Endothelial cell of umbilical vein (primary cell): ENCODE results near the gene DOCK1. TPM values are rescaled to one million over a fixed set of nuclear protein-coding genes. Genes with fewer than 3 reads are reported as not detected.

ENCODE experiments used
- BruUV-seq: library from RNA; stranded (reverse); fragments of 400-500 nt; replicated peaks from 2 replicates; lab custom pipeline; 2021; lab: Mats Ljungman, UMichigan
- CTCF ChIA-PET: fragments of 300-600, 350-600 bp; sonication (Branson Sonifier 250); formaldehyde crosslinking; loops from one replicate; lab custom pipeline; 2021; ENCODE audit warnings: antibody characterized with exemption, inconsistent platforms; lab: Charles Lee
- POLR2A ChIA-PET: fragments of 300-600, 350-600 bp; sonication (Branson Sonifier 250); formaldehyde crosslinking; loops from one replicate; lab custom pipeline; 2021; ENCODE audit warnings: antibody characterized with exemption, inconsistent platforms; lab: Charles Lee
- DNase-seq: peaks from one replicate; pipeline ENCODE4 v3.0.0-alpha.2; 2011; ENCODE audit warnings: low read depth, low spot score
- FAIRE-seq: peaks from 2 replicates; lab custom pipeline; 2011; peaks lifted over from hg19 to GRCh38; lab: Jason Lieb, UNC
- H2AFZ ChIP-seq: 2 replicates; pipeline ENCODE4 v1.6.0; 2012; ENCODE audit warnings: low read depth, low read length, control low read depth, inconsistent platforms
- H3K27ac ChIP-seq: 2 replicates; pipeline ENCODE4 v1.5.1; 2011; ENCODE audit warnings: low read depth, mild to moderate bottlenecking, control low read depth, low read length, moderate library complexity; ENCODE audit not compliant: insufficient read depth
- H3K27me3 ChIP-seq, 2 experiments: 2 replicates each; pipeline versions ENCODE4 v1.6.0 to v1.6.1; 2011; ENCODE audit warnings: low read length in 2 of 2, mixed read lengths in 1 of 2; ENCODE audit not compliant: control insufficient read depth in 2 of 2, insufficient read depth in 2 of 2
- H3K36me3 ChIP-seq, 2 experiments: 2 replicates in 1 of 2; 3 replicates in 1 of 2; pipeline ENCODE4 v1.5.1; 2011; ENCODE audit warnings: low read length in 2 of 2, mild to moderate bottlenecking in 1 of 2, moderate library complexity in 1 of 2; ENCODE audit not compliant: control insufficient read depth in 2 of 2, insufficient read depth in 2 of 2; ENCODE audit errors: extremely low read depth in 1 of 2
- H3K4me1 ChIP-seq: 3 replicates; pipeline ENCODE4 v1.5.1; 2011; ENCODE audit warnings: mild to moderate bottlenecking, low read length; ENCODE audit not compliant: control insufficient read depth, insufficient read depth; ENCODE audit errors: extremely low read depth
- H3K4me2 ChIP-seq: 2 replicates; pipeline ENCODE4 v1.6.1; 2011; ENCODE audit warnings: low read length, control low read depth, mixed read lengths; ENCODE audit not compliant: insufficient read depth
- H3K4me3 ChIP-seq, 3 experiments: fragments of 200-600 bp in 1 of 3; sonication (generic), shearing (Covaris generic) in 1 of 3; replicated peaks in 1 of 3; 2 replicates each; pipeline ENCODE4 v1.5.1; 2011 to 2016; ENCODE audit warnings: control low read depth in 3 of 3, low read length in 3 of 3, mild to moderate bottlenecking in 2 of 3, inconsistent platforms in 1 of 3, low read depth in 1 of 3, moderate library complexity in 1 of 3; ENCODE audit not compliant: insufficient read depth in 1 of 3
- H3K79me2 ChIP-seq: 2 replicates; pipeline ENCODE4 v1.6.0; 2012; ENCODE audit warnings: low read length, inconsistent platforms; ENCODE audit not compliant: control insufficient read depth, insufficient read depth
- H3K9ac ChIP-seq: replicated peaks from 2 replicates; pipeline ENCODE3; 2011; ENCODE audit warnings: low read length, control low read depth; ENCODE audit not compliant: insufficient read depth; ENCODE audit errors: extremely low read depth
- H3K9me1 ChIP-seq: replicated peaks from 3 replicates; pipeline ENCODE4 v1.6.0; 2011; ENCODE audit warnings: mild to moderate bottlenecking, low read length; ENCODE audit not compliant: control insufficient read depth, insufficient read depth; ENCODE audit errors: extremely low read depth
- H3K9me3 ChIP-seq: replicated peaks from 2 replicates; pipeline ENCODE4 v1.5.1; 2012; ENCODE audit warnings: low read length, inconsistent platforms; ENCODE audit not compliant: control insufficient read depth, insufficient read depth
- H4K20me1 ChIP-seq: replicated peaks from 2 replicates; pipeline ENCODE3; 2011; ENCODE audit warnings: mild to moderate bottlenecking, low read length; ENCODE audit not compliant: control insufficient read depth, insufficient read depth; ENCODE audit errors: extremely low read depth
- CTCF ChIP-seq, 2 donors: IDR thresholded peaks; 1 replicate in 1 of 2; 2 replicates in 1 of 2; pipeline ENCODE4 v1.5.1; 2011; ENCODE audit warnings: low read length in 2 of 2, mild to moderate bottlenecking in 2 of 2, moderate library complexity in 2 of 2, control low read depth in 1 of 2, inconsistent platforms in 1 of 2, low read depth in 1 of 2; ENCODE audit not compliant: insufficient read depth in 1 of 2; ENCODE audit errors: extremely low read depth in 1 of 2
- EZH2 ChIP-seq: IDR thresholded peaks from 2 replicates; pipeline ENCODE4 v1.6.1; 2012; ENCODE audit warnings: borderline replicate concordance, low read depth, mild to moderate bottlenecking, moderate library complexity, low read length, inconsistent platforms; ENCODE audit not compliant: severe bottlenecking
- FOS ChIP-seq: IDR thresholded peaks from 2 replicates; pipeline ENCODE4 v1.6.1; 2011; ENCODE audit warnings: mild to moderate bottlenecking, low read length, moderate library complexity, borderline replicate concordance; ENCODE audit not compliant: insufficient read depth
- GATA2 ChIP-seq: IDR thresholded peaks from 2 replicates; pipeline ENCODE4 v1.7.0; 2011; ENCODE audit warnings: low read depth, mild to moderate bottlenecking, moderate library complexity, mixed read lengths, low read length; ENCODE audit not compliant: insufficient read length, insufficient read depth
- MAX ChIP-seq: IDR thresholded peaks from 2 replicates; pipeline ENCODE4 v1.6.1; 2011; ENCODE audit not compliant: insufficient read depth, insufficient read length
- MYC ChIP-seq: IDR thresholded peaks from one replicate; pipeline ENCODE4 v1.6.1; 2011; ENCODE audit warnings: mild to moderate bottlenecking, low read depth, low read length
- POLR2A ChIP-seq: IDR thresholded peaks from 2 replicates; pipeline ENCODE4 v1.6.1; 2012; ENCODE audit warnings: low read depth, mild to moderate bottlenecking, control low read depth, low read length
- POLR2AphosphoS5 ChIP-seq: IDR thresholded peaks from 2 replicates; pipeline ENCODE4 v1.6.1; 2012; ENCODE audit warnings: low read depth, mild to moderate bottlenecking, control low read depth, low read length, moderate library complexity; ENCODE audit not compliant: insufficient read depth
- dilution Hi-C: fragments of 300-500 bp; cut with MboI; formaldehyde crosslinking; loops from one replicate; pipeline ENCODE4 v1.15.0; 2019; ENCODE audit warnings: low sequenced_read_pairs; ENCODE audit not compliant: extremely low pct_ligation_motif_present
- intact Hi-C: fragments of 100-400 bp; cut with micrococcal nuclease; formaldehyde crosslinking; loops from one replicate; pipeline ENCODE4 v1.10.0; 2022
- polyA plus RNA-seq, 4 experiments: library from polyadenylated mRNA; depleted of rRNA in 3 of 4; stranded (reverse) in 3 of 4; unstranded in 1 of 4; fragments of >200 nt; gene quantifications; 2 replicates each; pipeline versions ENCODE4 v1.2.1 to v1.2.3, GENCODE V29; 2011 to 2012; ENCODE audit warnings: missing spikeins in 1 of 4
- total RNA-seq: library from RNA; stranded (reverse); gene quantifications from 2 replicates; pipeline ENCODE4 v1.2.3, GENCODE V29; 2021

DOCK1 gene
- total and polyA plus RNA-seq, 2 donors (not counting 3 experiments of a cell fraction or from before 2014, with no cell fraction given): 22.5 to 83.1 TPM

DNA sequence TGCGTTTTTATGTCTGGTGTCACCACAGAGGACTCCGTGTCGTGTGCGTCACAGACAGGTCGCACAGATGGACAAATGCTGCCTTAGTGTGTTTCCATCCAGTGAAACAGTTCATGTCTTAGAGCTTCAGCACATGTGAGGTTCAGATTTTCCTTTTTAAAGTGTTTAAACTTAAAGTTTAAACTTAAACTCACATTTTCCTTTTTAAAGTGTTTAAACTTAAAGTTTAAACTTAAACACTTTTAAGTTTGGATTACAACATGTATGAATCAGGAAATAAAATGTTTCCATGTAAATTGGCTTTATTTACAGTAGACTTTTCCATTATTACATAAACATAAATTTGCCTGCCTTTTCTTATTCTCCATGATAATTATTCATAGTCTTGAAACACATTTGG, 223.9 kb downstream of the DOCK1 start:
- FAIRE-seq (no peak), DNase-seq (no peak)
- H3K4me1 ChIP-seq: no peaks in the 10 kb centered on the region
- BruUV-seq: no TSS peak
- no peaks in the 10 kb centered on the region for H3K9me3 ChIP-seq
- intact Hi-C loops (no loop called here), dilution Hi-C loops (no loop called here)
- H3K4me2 ChIP-seq: no peak overlapping the region
- no peak overlapping the region for H3K4me3 ChIP-seq
- no peak overlapping the region for H2AFZ ChIP-seq
- TF ChIP-seq POLR2AphosphoS5: no peak
- TF ChIP-seq MYC: no peak
- no peak for TF ChIP-seq MAX
- TF ChIP-seq EZH2: no peak
- TF ChIP-seq CTCF (IDR thresholded peaks at IDR 0.05; ENCODE audit: extremely low read depth in 1 of 2, insufficient read depth in 1 of 2, low read depth in 1 of 2, low read length in 2 of 2): no peak
- TF ChIP-seq GATA2: no peak
- no peak for TF ChIP-seq FOS
- no peak for TF ChIP-seq POLR2A
- H3K36me3 ChIP-seq: peaks cover 4 to 14% of the 10 kb centered on the region in 2 experiments
- POLR2A ChIA-PET: no interaction called here
- CTCF ChIA-PET: no interaction called here
- no peaks in the 10 kb centered on the region for H4K20me1 ChIP-seq
- H3K27me3 ChIP-seq: no peaks in the 10 kb centered on the region
- no peaks in the 10 kb centered on the region for H3K9me1 ChIP-seq
- H3K9ac ChIP-seq: no peak overlapping the region
- no peaks in the 10 kb centered on the region for H3K79me2 ChIP-seq
- H3K27ac ChIP-seq: no peak overlapping the region
